Measurements from ENCODE around the gene EIF2B5.

EIF2B5 gene

DNA sequence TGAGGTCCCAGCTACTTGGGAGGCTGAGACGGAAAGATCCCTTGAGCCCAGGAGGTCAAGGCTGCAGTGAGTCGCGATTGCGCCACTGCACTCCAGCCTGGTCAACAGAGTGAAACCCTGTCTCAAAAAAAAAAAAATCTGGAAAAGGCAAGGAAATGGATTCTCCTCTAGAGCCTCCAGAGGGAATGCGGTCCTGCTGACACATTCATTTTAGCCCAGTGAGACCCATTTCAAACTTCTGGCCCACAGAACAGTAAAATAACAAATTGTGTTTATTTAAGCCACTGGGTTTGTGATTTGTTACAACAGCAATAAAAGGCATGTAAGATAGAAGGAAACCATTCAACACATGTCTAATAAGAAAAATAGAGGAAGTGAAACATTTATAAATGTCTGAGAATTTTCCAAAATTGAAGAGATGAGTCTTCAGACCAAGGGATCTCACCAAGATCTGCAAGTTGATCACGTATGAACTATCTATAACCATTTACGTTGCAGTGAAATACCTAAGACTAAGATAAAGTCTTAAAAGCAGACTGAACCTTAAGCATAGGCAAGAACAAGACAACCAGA lies 38.3 kb upstream of the EIF2B5 start, which contains the start of gene HTR3E:
Gene HTR3E, plus strand, starts transcription at position 254 of the 573 bp plus-strand sequence. CDS start 466 bp downstream, outside the sequence.
- no peaks in the 10 kb centered on the region for H4K20me1 ChIP-seq (ENCODE audit: insufficient read depth, low read length)
- no peak within 1 kb of the TSS for H3K27ac ChIP-seq (ENCODE audit: low read length)
- DNase-seq (no peak), ATAC-seq (ENCODE audit: insufficient read depth, low read depth) (no peak)
- H3K79me2 ChIP-seq (ENCODE audit: insufficient read depth, low read length), result no peaks in the 10 kb centered on the region
- H3K4me2 ChIP-seq (ENCODE audit: insufficient read depth, low read length), result no peak within 1 kb of the TSS
- H3K4me3 ChIP-seq (ENCODE audit: low read depth in 1 of 2, low read length in 2 of 2), result no peak within 1 kb of the TSS
- H3K36me3 ChIP-seq (ENCODE audit: insufficient read depth, low read length), result no peaks in the 10 kb centered on the region
- peaks cover 7% of the 10 kb centered on the region for H3K9me3 ChIP-seq (ENCODE audit: insufficient read depth, low read length, severe bottlenecking)
- TF ChIP-seq, protein P1, sequence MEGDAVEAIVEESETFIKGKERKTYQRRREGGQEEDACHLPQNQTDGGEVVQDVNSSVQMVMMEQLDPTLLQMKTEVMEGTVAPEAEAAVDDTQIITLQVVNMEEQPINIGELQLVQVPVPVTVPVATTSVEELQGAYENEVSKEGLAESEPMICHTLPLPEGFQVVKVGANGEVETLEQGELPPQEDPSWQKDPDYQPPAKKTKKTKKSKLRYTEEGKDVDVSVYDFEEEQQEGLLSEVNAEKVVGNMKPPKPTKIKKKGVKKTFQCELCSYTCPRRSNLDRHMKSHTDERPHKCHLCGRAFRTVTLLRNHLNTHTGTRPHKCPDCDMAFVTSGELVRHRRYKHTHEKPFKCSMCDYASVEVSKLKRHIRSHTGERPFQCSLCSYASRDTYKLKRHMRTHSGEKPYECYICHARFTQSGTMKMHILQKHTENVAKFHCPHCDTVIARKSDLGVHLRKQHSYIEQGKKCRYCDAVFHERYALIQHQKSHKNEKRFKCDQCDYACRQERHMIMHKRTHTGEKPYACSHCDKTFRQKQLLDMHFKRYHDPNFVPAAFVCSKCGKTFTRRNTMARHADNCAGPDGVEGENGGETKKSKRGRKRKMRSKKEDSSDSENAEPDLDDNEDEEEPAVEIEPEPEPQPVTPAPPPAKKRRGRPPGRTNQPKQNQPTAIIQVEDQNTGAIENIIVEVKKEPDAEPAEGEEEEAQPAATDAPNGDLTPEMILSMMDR (IDR thresholded peaks at IDR 0.05; ENCODE audit: borderline replicate concordance, extremely low read depth, low read length, poor library complexity, severe bottlenecking), result no peak
- no peak for TF ChIP-seq EZH2 (IDR thresholded peaks at IDR 0.05; ENCODE audit: borderline replicate concordance, low read depth, low read length, severe bottlenecking)
- no peak within 1 kb of the TSS for H2AFZ ChIP-seq (ENCODE audit: low read depth, low read length)
- H3K4me1 ChIP-seq (ENCODE audit: insufficient read depth, low read length), result no peaks in the 10 kb centered on the region
- no peak within 1 kb of the TSS for H3K9ac ChIP-seq (ENCODE audit: low read depth, low read length)
- H3K27me3 ChIP-seq (ENCODE audit: insufficient read depth, low read length, poor library complexity), result no peaks in the 10 kb centered on the region

DNA sequence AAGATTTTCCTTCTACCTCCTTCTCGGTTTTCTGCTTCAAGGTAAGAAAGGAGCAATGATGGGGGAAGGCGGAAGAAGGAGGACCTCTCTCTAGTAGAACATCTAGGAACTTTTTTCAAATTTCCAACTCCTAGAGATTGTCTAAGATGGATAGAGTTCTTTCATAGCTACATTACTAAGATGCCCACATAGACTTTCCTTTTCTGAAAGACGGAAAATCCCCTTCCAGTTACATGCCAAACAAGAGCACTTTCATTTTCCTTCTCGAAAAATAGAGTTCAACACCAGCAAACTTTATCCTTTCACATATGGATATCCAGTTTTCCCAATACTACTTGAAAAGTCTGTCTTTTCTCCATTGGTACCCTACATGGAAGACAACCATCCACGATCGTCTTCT lies 37.6 kb upstream of the EIF2B5 start:
- DNase-seq (no peak), ATAC-seq (ENCODE audit: insufficient read depth, low read depth) (no peak)
- TF ChIP-seq, protein P1 (IDR thresholded peaks at IDR 0.05; ENCODE audit: borderline replicate concordance, extremely low read depth, low read length, poor library complexity, severe bottlenecking), result no peak
- no peak for TF ChIP-seq EZH2 (IDR thresholded peaks at IDR 0.05; ENCODE audit: borderline replicate concordance, low read depth, low read length, severe bottlenecking)
- H3K4me2 ChIP-seq (ENCODE audit: insufficient read depth, low read length), result no peak overlapping the region
- no peaks in the 10 kb centered on the region for H3K36me3 ChIP-seq (ENCODE audit: insufficient read depth, low read length)
- no peaks in the 10 kb centered on the region for H4K20me1 ChIP-seq (ENCODE audit: insufficient read depth, low read length)
- H3K27ac ChIP-seq (ENCODE audit: low read length), result no peak overlapping the region
- H3K9me3 ChIP-seq (ENCODE audit: insufficient read depth, low read length, severe bottlenecking), result peaks cover under 1% of the 10 kb centered on the region
- H3K4me1 ChIP-seq (ENCODE audit: insufficient read depth, low read length), result no peaks in the 10 kb centered on the region
- H3K4me3 ChIP-seq (ENCODE audit: low read depth in 1 of 2, low read length in 2 of 2), result no peak overlapping the region
- no peak overlapping the region for H3K9ac ChIP-seq (ENCODE audit: low read depth, low read length)
- no peak overlapping the region for H2AFZ ChIP-seq (ENCODE audit: low read depth, low read length)
- H3K79me2 ChIP-seq (ENCODE audit: insufficient read depth, low read length), result no peaks in the 10 kb centered on the region
- H3K27me3 ChIP-seq (ENCODE audit: insufficient read depth, low read length, poor library complexity), result no peaks in the 10 kb centered on the region

DNA sequence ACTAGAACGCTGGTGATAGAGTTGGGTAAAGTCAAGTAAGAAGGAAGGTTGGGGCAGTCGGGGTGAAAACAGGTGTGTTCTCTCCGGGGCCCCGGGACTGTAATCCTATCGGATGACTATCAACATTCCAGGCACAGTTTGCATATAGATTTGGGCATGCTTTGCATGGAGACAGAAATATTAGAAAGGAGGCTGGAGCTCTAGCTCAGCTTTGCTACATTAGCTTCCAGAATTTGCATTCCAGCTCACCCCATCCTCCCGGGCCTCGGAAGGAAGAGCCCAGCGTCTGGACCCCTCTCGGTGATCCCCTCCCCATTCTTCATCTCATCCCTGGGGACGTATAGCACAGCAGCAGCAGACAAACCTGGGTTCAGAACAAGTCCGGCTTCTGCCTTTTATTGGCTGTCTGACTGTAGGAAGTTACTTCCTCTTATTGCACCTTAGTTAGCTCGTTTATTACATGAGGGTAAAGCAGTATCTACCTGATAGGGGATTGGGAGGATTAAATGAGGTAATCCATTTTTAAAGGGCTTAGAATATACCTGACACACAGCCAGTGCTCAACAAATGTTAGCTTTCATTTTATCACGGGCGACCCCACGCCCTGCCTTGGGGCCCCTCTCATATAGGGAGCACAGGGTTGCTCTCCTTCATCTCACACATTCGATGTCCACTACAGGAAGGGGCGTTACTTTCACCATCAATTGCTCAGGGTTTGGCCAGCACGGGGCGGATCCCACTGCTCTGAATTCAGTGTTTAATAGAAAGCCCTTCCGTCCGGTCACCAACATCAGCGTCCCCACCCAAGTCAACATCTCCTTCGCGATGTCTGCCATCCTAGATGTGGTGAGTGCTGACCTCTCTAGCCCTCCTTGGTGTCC lies 35.1 kb upstream of the EIF2B5 start:
- Histone ChIP-seq H3K27me3 (ENCODE audit: insufficient read depth, low read length, poor library complexity) (no peaks in the 10 kb centered on the region), H3K27ac (ENCODE audit: low read length) (no peak overlapping the region), H3K9me3 (ENCODE audit: insufficient read depth, low read length, severe bottlenecking) (no peaks in the 10 kb centered on the region), H3K36me3 (ENCODE audit: insufficient read depth, low read length) (no peaks in the 10 kb centered on the region), H3K79me2 (ENCODE audit: insufficient read depth, low read length) (no peaks in the 10 kb centered on the region), H3K4me3 (ENCODE audit: low read depth in 1 of 2, low read length in 2 of 2) (no peak overlapping the region), H3K4me1 (ENCODE audit: insufficient read depth, low read length) (no peaks in the 10 kb centered on the region), H4K20me1 (ENCODE audit: insufficient read depth, low read length) (no peaks in the 10 kb centered on the region), H3K4me2 (ENCODE audit: insufficient read depth, low read length) (no peak overlapping the region), H3K9ac (ENCODE audit: low read depth, low read length) (no peak overlapping the region), H2AFZ (ENCODE audit: low read depth, low read length) (no peak overlapping the region)
- no peak for TF ChIP-seq EZH2 (IDR thresholded peaks at IDR 0.05; ENCODE audit: borderline replicate concordance, low read depth, low read length, severe bottlenecking)
- TF ChIP-seq, protein P1 (IDR thresholded peaks at IDR 0.05; ENCODE audit: borderline replicate concordance, extremely low read depth, low read length, poor library complexity, severe bottlenecking), result no peak
- ATAC-seq (ENCODE audit: insufficient read depth, low read depth), result no peak
- no peak for DNase-seq

All from DND-41 (cell line).